Mesenchymal stem cell (in vitro differentiated cells and primary cell): ENCODE results near the gene PARVB.

Experiments used
- DNase-seq: peaks from one replicate; pipeline ENCODE4 v3.0.0-alpha.2; 2013
- H2AFZ ChIP-seq: one replicate; pipeline ENCODE4 v1.6.1; 2013; ENCODE audit warnings: low read depth, mild to moderate bottlenecking, control low read depth, inconsistent platforms, low read length, moderate library complexity
- H2AK5ac ChIP-seq: 2 replicates; pipeline ENCODE4 v1.6.1; 2013; ENCODE audit warnings: low read length, moderate library complexity, mild to moderate bottlenecking, inconsistent platforms; ENCODE audit not compliant: severe bottlenecking
- H2BK120ac ChIP-seq: one replicate; pipeline ENCODE4 v1.6.1; 2013; ENCODE audit warnings: low read depth, mild to moderate bottlenecking, inconsistent platforms, low read length, moderate library complexity
- H2BK12ac ChIP-seq, 2 experiments: one replicate each; pipeline ENCODE4 v1.6.1; 2013; ENCODE audit warnings: inconsistent platforms in 2 of 2, low read length in 2 of 2, mild to moderate bottlenecking in 2 of 2, moderate library complexity in 2 of 2, control low read depth in 1 of 2
- H2BK15ac ChIP-seq: one replicate; pipeline ENCODE4 v1.6.1; 2013; ENCODE audit warnings: mild to moderate bottlenecking, low read depth, inconsistent platforms; ENCODE audit not compliant: poor library complexity, severe bottlenecking
- H2BK5ac ChIP-seq: 2 replicates; pipeline ENCODE4 v1.6.1; 2013; ENCODE audit warnings: low read depth, mild to moderate bottlenecking, low read length, control low read depth, inconsistent platforms; ENCODE audit not compliant: poor library complexity, severe bottlenecking
- H3K14ac ChIP-seq, 2 experiments: one replicate each; pipeline ENCODE4 v1.6.1; 2013; ENCODE audit warnings: inconsistent platforms in 2 of 2, low read length in 2 of 2, control low read depth in 1 of 2, mild to moderate bottlenecking in 1 of 2, moderate library complexity in 1 of 2
- H3K18ac ChIP-seq, 2 experiments: one replicate each; pipeline ENCODE4 v1.6.1; 2013; ENCODE audit warnings: inconsistent platforms in 2 of 2, low read length in 2 of 2, control low read depth in 1 of 2, low read depth in 1 of 2, mild to moderate bottlenecking in 1 of 2
- H3K23ac ChIP-seq, 2 experiments: one replicate each; pipeline ENCODE4 v1.6.1; 2013; ENCODE audit warnings: inconsistent platforms in 2 of 2, low read length in 2 of 2, mild to moderate bottlenecking in 2 of 2, moderate library complexity in 2 of 2, control low read depth in 1 of 2
- H3K27ac ChIP-seq: 2 replicates; pipeline ENCODE4 v1.5.1; 2013; ENCODE audit warnings: mild to moderate bottlenecking, moderate library complexity, low read length, control low read depth, inconsistent platforms; ENCODE audit not compliant: poor library complexity, severe bottlenecking
- H3K27me3 ChIP-seq, 2 experiments: 2 replicates each; pipeline versions ENCODE4 v1.6.1 to v1.7.0; 2013; ENCODE audit warnings: low read length in 2 of 2, mild to moderate bottlenecking in 2 of 2, moderate library complexity in 2 of 2, control low read depth in 1 of 2, inconsistent platforms in 1 of 2; ENCODE audit not compliant: control insufficient read depth in 1 of 2, insufficient read depth in 1 of 2
- H3K36me3 ChIP-seq, 2 experiments: 2 replicates each; pipeline versions ENCODE4 v1.6.1 to v1.7.0; 2013; ENCODE audit warnings: low read length in 2 of 2, control low read depth in 1 of 2, inconsistent platforms in 1 of 2, low read depth in 1 of 2, mild to moderate bottlenecking in 1 of 2; ENCODE audit not compliant: insufficient read depth in 2 of 2, control insufficient read depth in 1 of 2
- H3K4ac ChIP-seq, 2 experiments: one replicate each; pipeline ENCODE4 v1.6.1; 2013; ENCODE audit warnings: inconsistent platforms in 2 of 2, low read length in 2 of 2, mild to moderate bottlenecking in 2 of 2, moderate library complexity in 2 of 2, control low read depth in 1 of 2, low read depth in 1 of 2
- H3K4me1 ChIP-seq: 2 replicates; pipeline ENCODE4 v1.6.1; 2013; ENCODE audit warnings: low read depth, low read length, control low read depth; ENCODE audit not compliant: control insufficient read depth, insufficient read depth
- H3K4me2 ChIP-seq: 2 replicates; pipeline ENCODE4 v1.6.1; 2013; ENCODE audit warnings: low read length, mild to moderate bottlenecking, inconsistent platforms; ENCODE audit not compliant: poor library complexity, severe bottlenecking
- H3K4me3 ChIP-seq, 2 experiments: 2 replicates each; pipeline versions ENCODE4 v1.5.1 to v1.7.0; 2013; ENCODE audit warnings: low read length in 2 of 2, mild to moderate bottlenecking in 2 of 2, control low read depth in 1 of 2, low read depth in 1 of 2; ENCODE audit not compliant: insufficient read depth in 1 of 2
- H3K79me1 ChIP-seq: replicated peaks from 2 replicates; pipeline ENCODE4 v1.6.1; 2013; ENCODE audit warnings: mild to moderate bottlenecking, control low read depth, low read length, inconsistent platforms; ENCODE audit not compliant: poor library complexity, severe bottlenecking
- H3K9ac ChIP-seq: 2 replicates; pipeline ENCODE4 v1.7.0; 2013; ENCODE audit warnings: mild to moderate bottlenecking, low read length, moderate library complexity
- H3K9me3 ChIP-seq: 2 replicates; pipeline ENCODE4 v1.7.0; 2013; ENCODE audit warnings: mild to moderate bottlenecking, low read length; ENCODE audit not compliant: control insufficient read depth
- H4K8ac ChIP-seq: one replicate; pipeline ENCODE4 v1.6.1; 2013; ENCODE audit warnings: inconsistent platforms, mild to moderate bottlenecking, low read length, moderate library complexity
- H4K91ac ChIP-seq: one replicate; pipeline ENCODE4 v1.6.1; 2013; ENCODE audit warnings: mild to moderate bottlenecking, low read length, inconsistent platforms
- WGBS: methylation state at CpG from one replicate; pipeline ENCODE4 v1.1.7; 2013; ENCODE audit warnings: mixed read lengths; 5-methylcytosine and 5-hydroxymethylcytosine counted together

PARVB gene

GRCh38 chr22:44203203-44203602 lies 179.1 kb downstream of the PARVB start:
- H3K36me3 ChIP-seq, result no peaks in the 10 kb centered on the region
- H4K91ac ChIP-seq, result no peak overlapping the region
- no peak overlapping the region for H3K27ac ChIP-seq
- H3K79me1 ChIP-seq, result no peaks in the 10 kb centered on the region
- no peak overlapping the region for H2AK5ac ChIP-seq
- H3K18ac ChIP-seq, result no peak overlapping the region
- H3K4me3 ChIP-seq, result no peak overlapping the region
- no peak overlapping the region for H2BK12ac ChIP-seq
- no peak for DNase-seq
- H3K4me1 ChIP-seq, result peaks cover 12% of the 10 kb centered on the region
- peaks cover 59 to 65% of the 10 kb centered on the region in 2 experiments for H3K27me3 ChIP-seq
- no peak overlapping the region for H2BK120ac ChIP-seq
- H2BK5ac ChIP-seq, result no peak overlapping the region
- H3K4ac ChIP-seq, result no peak overlapping the region
- H3K14ac ChIP-seq, result no peak overlapping the region
- no peak overlapping the region for H3K23ac ChIP-seq
- no peak overlapping the region for H2BK15ac ChIP-seq
- no peak overlapping the region for H3K9ac ChIP-seq
- no peak overlapping the region for H2AFZ ChIP-seq
- H3K4me2 ChIP-seq, result no peak overlapping the region
- no peak overlapping the region for H4K8ac ChIP-seq
- H3K9me3 ChIP-seq, result no peaks in the 10 kb centered on the region
- WGBS, result 57% methylated on average over 6 of the region's 6 CpGs

DNA sequence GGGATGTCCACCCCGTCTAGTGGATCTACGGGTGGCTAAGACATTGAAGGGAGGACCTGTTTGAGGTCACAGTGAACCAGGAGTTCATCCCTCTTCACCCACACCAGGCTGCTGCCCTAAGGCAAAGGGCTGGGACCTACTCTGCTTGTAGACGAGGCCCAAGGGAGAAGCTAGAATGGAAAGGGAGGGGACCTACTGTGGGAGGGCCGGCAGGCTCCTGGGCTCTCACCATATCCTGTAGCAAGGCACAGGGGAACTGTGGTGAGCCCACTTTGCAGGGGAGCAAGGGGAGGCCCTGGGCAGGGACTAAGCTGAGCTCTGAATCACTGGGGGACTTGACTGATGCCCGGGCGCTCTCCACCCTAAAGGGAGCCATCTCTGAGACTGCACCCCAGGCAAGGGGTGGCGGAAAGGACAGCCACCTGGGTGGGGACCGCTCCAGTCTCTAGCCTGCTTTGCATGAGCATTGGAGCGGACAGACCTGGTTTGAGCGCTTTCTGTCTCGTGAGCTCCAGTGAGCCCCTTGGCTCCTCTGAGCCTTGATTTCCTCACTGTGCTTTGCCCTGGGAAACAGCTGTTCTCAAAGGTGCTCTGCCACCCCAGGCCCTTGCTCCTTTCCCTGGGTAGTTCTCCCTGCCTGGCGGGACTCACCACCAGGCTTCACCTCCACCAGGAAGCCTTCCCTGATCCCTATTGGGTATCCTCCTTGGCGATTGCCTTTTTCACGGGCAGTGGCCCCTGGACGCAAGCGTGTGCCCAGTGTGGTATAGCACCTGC lies 180.8 kb downstream of the PARVB start:
- no peak overlapping the region for H2BK120ac ChIP-seq
- no peak overlapping the region for H3K18ac ChIP-seq
- no peak overlapping the region for H4K8ac ChIP-seq
- H2BK15ac ChIP-seq, result no peak overlapping the region
- DNase-seq, result no peak
- H3K9me3 ChIP-seq, result peaks cover 13% of the 10 kb centered on the region
- H3K4me3 ChIP-seq, result no peak overlapping the region
- H3K27me3 ChIP-seq, result peaks cover 46 to 51% of the 10 kb centered on the region in 2 experiments
- H3K4ac ChIP-seq, result no peak overlapping the region
- H3K36me3 ChIP-seq, result no peaks in the 10 kb centered on the region
- no peak overlapping the region for H2BK12ac ChIP-seq
- H3K23ac ChIP-seq, result no peak overlapping the region
- no peak overlapping the region for H3K27ac ChIP-seq
- no peaks in the 10 kb centered on the region for H3K79me1 ChIP-seq
- H3K9ac ChIP-seq, result no peak overlapping the region
- 83% methylated on average over 14 of the region's 16 CpGs for WGBS
- H2BK5ac ChIP-seq, result no peak overlapping the region
- peaks cover 12% of the 10 kb centered on the region for H3K4me1 ChIP-seq
- H2AFZ ChIP-seq, result no peak overlapping the region
- H4K91ac ChIP-seq, result no peak overlapping the region
- H2AK5ac ChIP-seq, result no peak overlapping the region
- H3K14ac ChIP-seq, result no peak overlapping the region
- H3K4me2 ChIP-seq, result no peak overlapping the region

DNA sequence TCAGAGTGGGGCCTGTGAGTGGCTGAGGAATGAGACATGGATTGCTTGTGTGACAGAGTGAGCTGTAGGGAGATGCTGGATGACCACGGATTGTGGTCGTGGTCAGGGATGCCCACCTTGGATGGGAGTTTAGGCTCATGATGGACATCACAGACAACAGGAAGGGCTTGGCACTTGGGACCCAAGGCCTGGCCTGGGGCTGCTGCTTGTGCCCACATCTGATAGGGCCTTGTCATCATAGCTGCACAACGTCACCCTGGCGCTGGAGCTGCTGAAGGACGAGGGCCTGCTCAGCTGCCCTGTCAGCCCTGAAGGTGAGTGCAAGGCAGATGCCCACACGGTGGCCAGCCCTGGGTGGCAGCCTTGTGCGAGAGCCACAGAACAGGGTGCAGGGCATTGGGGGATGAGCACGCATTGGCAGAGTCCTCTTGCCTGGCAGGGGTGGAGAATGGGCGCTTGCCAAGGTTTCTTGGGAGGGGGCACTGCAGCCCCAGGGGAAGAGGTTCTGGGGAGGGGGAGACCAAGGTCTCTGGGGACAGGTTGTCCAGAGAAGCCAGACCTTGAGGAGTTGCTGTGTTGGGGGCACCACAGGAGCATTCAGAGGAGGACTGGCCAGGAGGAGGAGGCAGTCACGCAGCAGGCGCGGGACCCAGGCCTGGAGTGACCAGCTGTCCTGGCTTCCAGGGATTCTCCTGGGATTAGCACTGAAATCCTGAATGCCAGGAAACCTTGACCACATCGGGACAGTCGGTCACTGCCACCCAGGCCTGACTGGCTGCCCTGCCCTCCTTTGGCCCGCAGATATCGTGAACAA lies 181.6 kb downstream of the PARVB start:
- Histone ChIP-seq H3K79me1 (no peaks in the 10 kb centered on the region), H3K9ac (no peak overlapping the region), H3K9me3 (peaks cover 15% of the 10 kb centered on the region), H3K14ac (no peak overlapping the region), H4K8ac (no peak overlapping the region), H3K23ac (no peak overlapping the region), H2AFZ (no peak overlapping the region), H2BK5ac (no peak overlapping the region), H2BK15ac (no peak overlapping the region), H2BK12ac (no peak overlapping the region), H3K27ac (no peak overlapping the region), H3K36me3 (no peaks in the 10 kb centered on the region), H3K4me2 (no peak overlapping the region), H3K4ac (no peak overlapping the region), H3K18ac (no peak overlapping the region), H2BK120ac (no peak overlapping the region), H2AK5ac (no peak overlapping the region), H3K4me3 (no peak overlapping the region), H3K27me3 (peaks cover 38 to 44% of the 10 kb centered on the region in 2 experiments), H3K4me1 (peaks cover 12% of the 10 kb centered on the region), H4K91ac (no peak overlapping the region)
- no peak for DNase-seq
- WGBS, result 87% methylated on average over 16 of the region's 16 CpGs

- H4K8ac ChIP-seq, result no peak overlapping the region
- H3K4me3 ChIP-seq, result no peak overlapping the region
- no peaks in the 10 kb centered on the region for H3K36me3 ChIP-seq
- no peak overlapping the region for H3K9ac ChIP-seq
- no peaks in the 10 kb centered on the region for H3K79me1 ChIP-seq
- H4K91ac ChIP-seq, result no peak overlapping the region
- H3K4ac ChIP-seq, result no peak overlapping the region
- no peak overlapping the region for H2BK5ac ChIP-seq
- no peak overlapping the region for H2BK15ac ChIP-seq
- H3K14ac ChIP-seq, result no peak overlapping the region
- no peak overlapping the region for H2BK12ac ChIP-seq
- no peak overlapping the region for H2BK120ac ChIP-seq
- peaks cover 7% of the 10 kb centered on the region for H3K4me1 ChIP-seq
- H2AFZ ChIP-seq, result no peak overlapping the region
- H3K18ac ChIP-seq, result no peak overlapping the region
- no peak overlapping the region for H2AK5ac ChIP-seq
- peaks cover 33 to 38% of the 10 kb centered on the region in 2 experiments for H3K27me3 ChIP-seq
- H3K9me3 ChIP-seq, result peaks cover 15% of the 10 kb centered on the region
- no peak overlapping the region for H3K27ac ChIP-seq
- WGBS, result 78% methylated on average over 7 of the region's 9 CpGs
- no peak overlapping the region for H3K4me2 ChIP-seq
- H3K23ac ChIP-seq, result no peak overlapping the region
- DNase-seq, result no peak
These were observed 182.2 kb downstream of the PARVB start for GRCh38 chr22:44206330-44206645.
